ENCODE measurements around the gene NID1. TPM values are rescaled to one million over a fixed set of nuclear protein-coding genes. Genes with fewer than 3 reads are reported as not detected.
"Not testable (repeated sequence)": the region's sequence is repeated elsewhere in the genome, so short reads cannot be mapped to it uniquely, and the experiment has no call there.

NID1 gene
- total RNA-seq, 1 donor from 2014 or later = 32.5 TPM

DNA sequence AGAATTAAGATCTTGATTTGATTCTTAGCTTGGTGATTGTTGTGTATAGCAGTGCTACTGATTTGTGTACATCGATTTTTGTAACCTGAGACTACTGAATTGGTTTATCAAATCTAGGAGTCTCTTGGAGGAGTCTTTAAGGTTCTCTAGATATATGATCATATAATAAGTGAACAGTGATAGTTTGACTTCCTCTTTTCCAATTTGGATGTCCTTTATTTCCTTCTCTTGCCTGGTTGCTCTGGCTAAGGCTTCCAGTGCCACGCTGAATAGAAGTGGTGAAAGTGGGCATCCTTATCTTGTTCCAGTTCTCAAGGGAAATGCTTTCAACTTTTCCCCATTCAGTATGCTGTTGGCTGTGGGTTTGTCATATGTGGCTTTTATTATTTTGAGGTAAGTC lies 136.7 kb downstream of the NID1 start:
- Histone ChIP-seq H3K36me3 (no peaks in the 10 kb centered on the region), H3K27ac (no peak overlapping the region), H3F3A (ENCODE audit: low read depth) (no peaks in the 10 kb centered on the region), H3K9me3 (ENCODE audit: low read depth) (no peaks in the 10 kb centered on the region), H3K4me1 (no peaks in the 10 kb centered on the region), H3K4me3 (no peak overlapping the region), H3K9ac (no peak overlapping the region), H3K27me3 (peaks cover 12% of the 10 kb centered on the region), H4K20me1 (ENCODE audit: low read depth) (no peaks in the 10 kb centered on the region), H3K79me2 (ENCODE audit: low read depth) (no peaks in the 10 kb centered on the region), H3K4me2 (no peak overlapping the region), H2AFZ (replicated peaks) (no peak overlapping the region)
- TF ChIP-seq EZH2phosphoT487 (IDR thresholded peaks at IDR 0.05) (no peak), EZH2 (IDR thresholded peaks at IDR 0.05) (no peak)
- TF ChIP-seq, protein P1, sequence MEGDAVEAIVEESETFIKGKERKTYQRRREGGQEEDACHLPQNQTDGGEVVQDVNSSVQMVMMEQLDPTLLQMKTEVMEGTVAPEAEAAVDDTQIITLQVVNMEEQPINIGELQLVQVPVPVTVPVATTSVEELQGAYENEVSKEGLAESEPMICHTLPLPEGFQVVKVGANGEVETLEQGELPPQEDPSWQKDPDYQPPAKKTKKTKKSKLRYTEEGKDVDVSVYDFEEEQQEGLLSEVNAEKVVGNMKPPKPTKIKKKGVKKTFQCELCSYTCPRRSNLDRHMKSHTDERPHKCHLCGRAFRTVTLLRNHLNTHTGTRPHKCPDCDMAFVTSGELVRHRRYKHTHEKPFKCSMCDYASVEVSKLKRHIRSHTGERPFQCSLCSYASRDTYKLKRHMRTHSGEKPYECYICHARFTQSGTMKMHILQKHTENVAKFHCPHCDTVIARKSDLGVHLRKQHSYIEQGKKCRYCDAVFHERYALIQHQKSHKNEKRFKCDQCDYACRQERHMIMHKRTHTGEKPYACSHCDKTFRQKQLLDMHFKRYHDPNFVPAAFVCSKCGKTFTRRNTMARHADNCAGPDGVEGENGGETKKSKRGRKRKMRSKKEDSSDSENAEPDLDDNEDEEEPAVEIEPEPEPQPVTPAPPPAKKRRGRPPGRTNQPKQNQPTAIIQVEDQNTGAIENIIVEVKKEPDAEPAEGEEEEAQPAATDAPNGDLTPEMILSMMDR (IDR thresholded peaks at IDR 0.05) = no peak
- no peak for DNase-seq (ENCODE audit: low spot score)
- H3K36me3 Mint-ChIP-seq = no peaks in the 10 kb centered on the region
- H3K9me3 Mint-ChIP-seq = no peaks in the 10 kb centered on the region
- peaks cover 4% of the 10 kb centered on the region for H3K27me3 Mint-ChIP-seq (ENCODE audit: insufficient read depth, low read depth)
- H3K4me1 Mint-ChIP-seq = peaks cover 10% of the 10 kb centered on the region
- H3K27ac Mint-ChIP-seq = no peak overlapping the region
- H3K4me3 Mint-ChIP-seq = no peak overlapping the region

GRCh38 chr1:235927551-235927950 lies 137.3 kb downstream of the NID1 start:
- not testable (repeated sequence) for H4K20me1 ChIP-seq (ENCODE audit: low read depth); H3F3A ChIP-seq (ENCODE audit: low read depth); H3K9me3 Mint-ChIP-seq; H3K79me2 ChIP-seq (ENCODE audit: low read depth); H3K27ac ChIP-seq; H3K27ac Mint-ChIP-seq; H3K4me3 ChIP-seq; H3K4me3 Mint-ChIP-seq; H3K4me1 ChIP-seq; H3K27me3 Mint-ChIP-seq (ENCODE audit: insufficient read depth, low read depth); H3K4me2 ChIP-seq; DNase-seq (ENCODE audit: low spot score); H3K9me3 ChIP-seq (ENCODE audit: low read depth); H2AFZ ChIP-seq (replicated peaks); H3K36me3 Mint-ChIP-seq; H3K36me3 ChIP-seq; H3K9ac ChIP-seq
- H3K27me3 ChIP-seq = peaks cover 14% of the 10 kb centered on the region
- peaks cover 16% of the 10 kb centered on the region for H3K4me1 Mint-ChIP-seq

Small RNAs within 50 kb of the gene (small RNA-seq; reads per million reads assigned to genes)
- gene RF00019 = not detected

Other genes with a start within 250 kb of the NID1 start
- gene LYST, start 198.2 kb downstream of the NID1 start, total RNA-seq (ENCODE audit: low replicate concordance) = 0.82 and 1.5 TPM in 2 replicates
- gene GPR137B, start 77.4 kb upstream of the NID1 start, total RNA-seq (ENCODE audit: low replicate concordance) = 4.3 and 4.5 TPM in 2 replicates
- 4.4 and 6.7 TPM in 2 replicates for gene ERO1B, start 216.9 kb upstream of the NID1 start, total RNA-seq (ENCODE audit: low replicate concordance)